ENCODE measurements around the gene LRRC59.

GRCh38 chr17:50424246-50424995, 27.1 kb upstream of the LRRC59 start:
- no peak for TF ChIP-seq CTCF (IDR thresholded peaks at IDR 0.05; ENCODE audit: insufficient read depth, low read length)
- TF ChIP-seq POLR2AphosphoS5 (IDR thresholded peaks at IDR 0.05; ENCODE audit: low read depth): no peak
- TF ChIP-seq REST (IDR thresholded peaks at IDR 0.05; ENCODE audit: insufficient replicate concordance, low read depth): no peak
- TF ChIP-seq SPI1 (IDR thresholded peaks at IDR 0.05; ENCODE audit: borderline replicate concordance, low read depth): no peak

Data from HL-60 (cell line).